Hepatocyte (in vitro differentiated cells): ENCODE results near the gene PADI2. TPM values are rescaled to one million over a fixed set of nuclear protein-coding genes. Genes with fewer than 3 reads are reported as not detected.
A peak's percentile ranks its signal among the peaks of the same experiment; 100 is the strongest.

Source experiments
- DNase-seq: peaks from one replicate; pipeline ENCODE4 v3.0.0-alpha.2; 2016; ENCODE audit warnings: low spot score
- H2AFZ ChIP-seq: fragments of 200-600 bp; sonication (generic); 2 replicates; pipeline ENCODE4 v1.6.0; 2016; ENCODE audit warnings: antibody characterized with exemption, mild to moderate bottlenecking
- H3K27ac ChIP-seq: fragments of 200-600 bp; sonication (generic); 2 replicates; pipeline ENCODE4 v1.5.1; 2016; ENCODE audit warnings: mild to moderate bottlenecking
- H3K27me3 ChIP-seq: fragments of 200-600 bp; sonication (generic); 2 replicates; pipeline ENCODE4 v1.6.1; 2016
- H3K36me3 ChIP-seq: fragments of 200-600 bp; sonication (generic); replicated peaks from 2 replicates; pipeline ENCODE4 v1.5.1; 2016; ENCODE audit warnings: low read depth; ENCODE audit not compliant: insufficient read depth
- H3K4me1 ChIP-seq: fragments of 200-600 bp; sonication (generic); 2 replicates; pipeline ENCODE4 v1.5.1; 2016; ENCODE audit warnings: mild to moderate bottlenecking, moderate library complexity; ENCODE audit not compliant: insufficient read depth
- H3K4me2 ChIP-seq: fragments of 200-600 bp; sonication (generic); 2 replicates; pipeline ENCODE4 v1.6.0; 2016
- H3K4me3 ChIP-seq: fragments of 200-600 bp; sonication (generic); 2 replicates; pipeline ENCODE4 v1.5.1; 2016; ENCODE audit warnings: mild to moderate bottlenecking
- H3K79me2 ChIP-seq: fragments of 200-600 bp; sonication (generic); 2 replicates; pipeline ENCODE4 v1.6.0; 2017; ENCODE audit warnings: mild to moderate bottlenecking
- H3K9me2 ChIP-seq: fragments of 200-600 bp; sonication (generic); replicated peaks from 2 replicates; pipeline ENCODE4 v1.6.0; 2017; ENCODE audit warnings: mild to moderate bottlenecking; ENCODE audit not compliant: insufficient read depth
- H3K9me3 ChIP-seq: fragments of 200-600 bp; sonication (generic); 2 replicates; pipeline ENCODE4 v1.5.1; 2016; ENCODE audit warnings: low read depth, mild to moderate bottlenecking
- H4K20me1 ChIP-seq: fragments of 200-600 bp; sonication (generic); 2 replicates; pipeline ENCODE4 v1.6.0; 2016; ENCODE audit warnings: mild to moderate bottlenecking; ENCODE audit not compliant: insufficient read depth, poor library complexity, severe bottlenecking
- EZH2 ChIP-seq: fragments of 200-600 bp; sonication (generic); IDR thresholded peaks from 2 replicates; pipeline ENCODE4 v1.6.1; 2016; ENCODE audit warnings: antibody characterized with exemption, mild to moderate bottlenecking, borderline replicate concordance
- EZH2phosphoT487 ChIP-seq: fragments of 200-600 bp; sonication (generic); IDR thresholded peaks from one replicate; pipeline ENCODE4 v1.6.1; 2018; ENCODE audit warnings: antibody characterized with exemption, mild to moderate bottlenecking, low read depth, moderate library complexity; ENCODE audit not compliant: unreplicated experiment, severe bottlenecking
- WGBS: methylation state at CpG from one replicate; pipeline ENCODE4 v1.1.6; 2016; ENCODE audit warnings: low lambda C conversion rate; ENCODE audit errors: missing lambda C conversion rate; 5-methylcytosine and 5-hydroxymethylcytosine counted together
- polyA plus RNA-seq: library from polyadenylated mRNA; unstranded; fragments of >200 nt; fragmentation: Nextera tagmentation; extraction: Ambion mirVana; gene quantifications from 2 replicates; pipeline ENCODE4 v1.2.1, GENCODE V29; 2016
- total RNA-seq: library from RNA; depleted of rRNA; stranded (reverse); fragments of >200 nt; gene quantifications from 2 replicates; pipeline ENCODE4 v1.2.3, GENCODE V29; 2014
- TF ChIP-seq, protein P1 (sequence below): fragments of 200-600 bp; sonication (generic); IDR thresholded peaks from 2 replicates; pipeline ENCODE4 v1.5.1; 2016; ENCODE audit warnings: antibody characterized with exemption, mild to moderate bottlenecking; ENCODE audit not compliant: poor library complexity

The PADI2 gene
- total and polyA plus RNA-seq, 2 experiments from 2014 or later, result 10.6 to 11.3 TPM

DNA sequence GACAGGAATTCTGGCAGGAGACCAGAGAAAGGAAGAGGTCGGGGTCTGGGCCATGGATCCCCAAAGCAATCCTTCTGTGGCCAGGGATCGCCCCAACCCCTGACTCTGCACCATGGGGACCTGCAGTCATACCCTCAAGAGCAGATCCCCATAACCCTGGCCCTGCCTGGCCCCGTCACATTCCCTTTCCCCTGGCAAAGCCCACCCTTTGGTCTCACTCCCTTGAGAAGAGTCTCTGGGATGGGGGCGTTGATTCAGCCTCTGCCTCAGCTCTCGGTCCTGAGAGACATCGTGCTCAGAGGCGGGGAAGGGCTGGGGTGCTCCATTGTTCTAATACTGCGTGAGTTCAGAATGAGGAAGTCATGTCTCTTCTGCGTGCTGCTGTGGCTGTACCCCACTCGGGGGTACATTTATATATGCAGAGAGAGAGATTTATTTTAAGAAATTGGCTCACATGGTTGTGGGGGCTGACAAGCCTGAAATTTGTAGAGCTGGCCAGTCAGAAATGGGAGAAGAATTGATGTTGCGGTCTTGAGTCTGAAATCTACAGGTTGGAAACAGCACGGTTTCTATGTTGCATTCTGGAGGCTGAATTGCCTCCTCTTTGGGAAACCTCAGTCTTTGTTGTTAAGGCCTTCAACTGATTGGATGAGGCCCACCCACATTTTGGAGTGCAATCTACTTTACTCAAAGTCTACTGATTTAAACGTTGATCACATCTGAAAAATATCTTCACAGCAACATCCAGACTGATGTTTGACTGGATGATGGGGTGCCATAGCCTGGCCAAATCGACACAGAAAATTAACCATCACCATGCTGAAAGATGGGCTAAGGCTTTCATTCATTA lies 4.2 kb upstream of the PADI2 start:
- no peaks in the 10 kb centered on the region for H3K9me3 ChIP-seq
- peaks cover 16% of the 10 kb centered on the region for H3K4me1 ChIP-seq
- no peaks in the 10 kb centered on the region for H4K20me1 ChIP-seq
- H3K9me2 ChIP-seq, result no peaks in the 10 kb centered on the region
- peaks cover 7% of the 10 kb centered on the region for H3K27me3 ChIP-seq
- TF ChIP-seq EZH2 (no peak), EZH2phosphoT487 (no peak)
- TF ChIP-seq, protein P1, sequence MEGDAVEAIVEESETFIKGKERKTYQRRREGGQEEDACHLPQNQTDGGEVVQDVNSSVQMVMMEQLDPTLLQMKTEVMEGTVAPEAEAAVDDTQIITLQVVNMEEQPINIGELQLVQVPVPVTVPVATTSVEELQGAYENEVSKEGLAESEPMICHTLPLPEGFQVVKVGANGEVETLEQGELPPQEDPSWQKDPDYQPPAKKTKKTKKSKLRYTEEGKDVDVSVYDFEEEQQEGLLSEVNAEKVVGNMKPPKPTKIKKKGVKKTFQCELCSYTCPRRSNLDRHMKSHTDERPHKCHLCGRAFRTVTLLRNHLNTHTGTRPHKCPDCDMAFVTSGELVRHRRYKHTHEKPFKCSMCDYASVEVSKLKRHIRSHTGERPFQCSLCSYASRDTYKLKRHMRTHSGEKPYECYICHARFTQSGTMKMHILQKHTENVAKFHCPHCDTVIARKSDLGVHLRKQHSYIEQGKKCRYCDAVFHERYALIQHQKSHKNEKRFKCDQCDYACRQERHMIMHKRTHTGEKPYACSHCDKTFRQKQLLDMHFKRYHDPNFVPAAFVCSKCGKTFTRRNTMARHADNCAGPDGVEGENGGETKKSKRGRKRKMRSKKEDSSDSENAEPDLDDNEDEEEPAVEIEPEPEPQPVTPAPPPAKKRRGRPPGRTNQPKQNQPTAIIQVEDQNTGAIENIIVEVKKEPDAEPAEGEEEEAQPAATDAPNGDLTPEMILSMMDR, result no peak
- H3K79me2 ChIP-seq, result no peaks in the 10 kb centered on the region
- 88% methylated on average over 14 of the region's 14 CpGs for WGBS
- H3K4me3 ChIP-seq, result no peak overlapping the region
- H2AFZ ChIP-seq, result no peak overlapping the region
- no peak overlapping the region for H3K27ac ChIP-seq
- no peak overlapping the region for H3K4me2 ChIP-seq
- no peak for DNase-seq
- no peaks in the 10 kb centered on the region for H3K36me3 ChIP-seq

DNA sequence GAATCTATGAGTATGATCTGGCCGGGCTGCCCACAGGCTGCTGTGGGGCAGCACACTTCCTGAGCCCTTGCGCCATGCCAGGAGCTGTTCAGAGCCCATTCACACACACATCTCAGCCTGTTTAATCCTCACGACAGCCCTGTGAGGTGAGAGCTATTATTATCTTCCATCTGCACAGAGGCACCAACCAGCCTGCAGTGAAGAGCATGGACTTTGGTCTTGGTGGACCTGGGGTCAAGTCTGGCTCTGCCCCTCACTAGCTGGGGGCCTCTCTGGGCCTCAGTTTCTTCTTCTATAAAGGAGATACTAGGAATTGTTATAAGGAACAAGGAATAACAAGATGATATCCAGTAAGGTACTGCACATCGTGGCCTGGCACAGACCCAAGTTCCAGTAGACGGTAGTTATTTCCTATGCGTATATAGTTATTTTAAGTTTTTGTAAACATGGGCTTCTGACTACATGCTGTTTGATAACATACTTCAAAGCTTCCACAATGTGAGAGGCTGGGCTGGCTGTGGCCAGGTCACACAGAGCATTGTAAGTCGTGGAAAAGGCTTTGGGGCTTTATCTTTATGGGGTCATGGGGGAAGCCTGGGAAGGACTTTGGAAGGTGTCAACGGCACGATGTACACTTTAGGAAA lies 3.4 kb upstream of the PADI2 start:
- peaks cover 16% of the 10 kb centered on the region for H3K4me1 ChIP-seq
- H3K9me3 ChIP-seq, result no peaks in the 10 kb centered on the region
- H3K9me2 ChIP-seq, result no peaks in the 10 kb centered on the region
- peaks cover 15% of the 10 kb centered on the region for H3K27me3 ChIP-seq
- H3K4me2 ChIP-seq, result no peak overlapping the region
- DNase-seq, result no peak
- H2AFZ ChIP-seq, result no peak overlapping the region
- H3K79me2 ChIP-seq, result no peaks in the 10 kb centered on the region
- no peaks in the 10 kb centered on the region for H4K20me1 ChIP-seq
- 38% methylated on average over 9 of the region's 9 CpGs for WGBS
- H3K36me3 ChIP-seq, result no peaks in the 10 kb centered on the region
- no peak overlapping the region for H3K4me3 ChIP-seq
- H3K27ac ChIP-seq, result peak overlapping the region; percentile 14
- TF ChIP-seq EZH2 (no peak), EZH2phosphoT487 (no peak)
- TF ChIP-seq, protein P1, result no peak

DNA sequence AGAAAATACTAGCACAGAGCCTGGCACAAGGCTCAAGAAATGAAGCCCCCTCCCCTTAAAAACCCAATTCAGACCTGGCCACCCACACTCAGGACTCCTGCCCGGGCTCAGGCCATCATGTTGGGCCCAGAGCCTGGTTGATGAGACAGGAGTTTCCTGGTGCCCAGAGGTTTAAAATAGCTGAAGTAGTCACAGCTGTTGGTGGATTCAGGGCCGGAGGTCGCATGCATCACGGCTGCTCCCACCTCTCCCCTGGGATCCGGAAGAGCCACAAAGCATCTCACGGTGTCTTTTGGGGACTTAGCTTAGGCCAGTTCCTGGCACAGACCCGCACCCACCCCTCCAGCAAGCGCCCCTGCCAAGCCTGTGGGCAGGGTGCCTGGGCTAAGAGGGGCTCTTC lies 2.6 kb upstream of the PADI2 start:
- DNase-seq, result no peak
- H3K27ac ChIP-seq, result peak overlapping the region; percentile 14
- H3K36me3 ChIP-seq, result no peaks in the 10 kb centered on the region
- H2AFZ ChIP-seq, result no peak overlapping the region
- no peaks in the 10 kb centered on the region for H3K9me2 ChIP-seq
- WGBS, result 86% methylated on average over 8 of the region's 8 CpGs
- H3K9me3 ChIP-seq, result no peaks in the 10 kb centered on the region
- no peaks in the 10 kb centered on the region for H3K79me2 ChIP-seq
- peaks cover 16% of the 10 kb centered on the region for H3K4me1 ChIP-seq
- H3K27me3 ChIP-seq, result peaks cover 19% of the 10 kb centered on the region
- no peak for TF ChIP-seq EZH2phosphoT487
- TF ChIP-seq, protein P1, result no peak
- TF ChIP-seq EZH2, result no peak
- no peak overlapping the region for H3K4me3 ChIP-seq
- no peaks in the 10 kb centered on the region for H4K20me1 ChIP-seq
- H3K4me2 ChIP-seq, result no peak overlapping the region
